Ishikawa (cell line): ENCODE data around the gene KRT27.

Experiments used
- CEBPB ChIP-seq: IDR thresholded peaks from 2 replicates; pipeline ENCODE4 v1.6.1; 2012
- CREB1 ChIP-seq: IDR thresholded peaks from 2 replicates; pipeline ENCODE4 v1.6.1; 2012; ENCODE audit warnings: low read depth
- EGR1 ChIP-seq: IDR thresholded peaks from 2 replicates; pipeline ENCODE4 v1.6.1; 2012
- EP300 ChIP-seq: IDR thresholded peaks from 2 replicates; pipeline ENCODE4 v1.6.1; 2012; ENCODE audit warnings: borderline replicate concordance
- FOXM1 ChIP-seq: IDR thresholded peaks from 2 replicates; pipeline ENCODE4 v1.6.1; 2012; ENCODE audit warnings: low read depth, borderline replicate concordance
- MAX ChIP-seq: IDR thresholded peaks from 2 replicates; pipeline ENCODE4 v1.6.1; 2012
- NFIC ChIP-seq: IDR thresholded peaks from 2 replicates; pipeline ENCODE4 v1.6.1; 2012
- RAD21 ChIP-seq: IDR thresholded peaks from 2 replicates; pipeline ENCODE4 v1.6.1; 2012; ENCODE audit warnings: low read depth
- TAF1 ChIP-seq: IDR thresholded peaks from 2 replicates; pipeline ENCODE4 v1.6.1; 2012; ENCODE audit warnings: low read depth, mild to moderate bottlenecking
- TCF12 ChIP-seq: IDR thresholded peaks from 2 replicates; pipeline ENCODE4 v1.6.1; 2012; ENCODE audit warnings: low read depth
- TEAD4 ChIP-seq: IDR thresholded peaks from 2 replicates; pipeline ENCODE4 v1.6.1; 2012
- YY1 ChIP-seq: IDR thresholded peaks from 2 replicates; pipeline ENCODE4 v1.6.1; 2012; ENCODE audit warnings: low read depth
- ZBTB7A ChIP-seq: IDR thresholded peaks from 2 replicates; pipeline ENCODE4 v1.6.1; 2012; ENCODE audit warnings: low read depth
- TF ChIP-seq, protein P1 (sequence below): IDR thresholded peaks from 2 replicates; pipeline ENCODE4 v1.6.1; 2012; ENCODE audit warnings: low read depth, mild to moderate bottlenecking
- TF ChIP-seq, protein P2 (sequence below): IDR thresholded peaks from 2 replicates; pipeline ENCODE4 v1.6.1; 2012

KRT27 gene

DNA sequence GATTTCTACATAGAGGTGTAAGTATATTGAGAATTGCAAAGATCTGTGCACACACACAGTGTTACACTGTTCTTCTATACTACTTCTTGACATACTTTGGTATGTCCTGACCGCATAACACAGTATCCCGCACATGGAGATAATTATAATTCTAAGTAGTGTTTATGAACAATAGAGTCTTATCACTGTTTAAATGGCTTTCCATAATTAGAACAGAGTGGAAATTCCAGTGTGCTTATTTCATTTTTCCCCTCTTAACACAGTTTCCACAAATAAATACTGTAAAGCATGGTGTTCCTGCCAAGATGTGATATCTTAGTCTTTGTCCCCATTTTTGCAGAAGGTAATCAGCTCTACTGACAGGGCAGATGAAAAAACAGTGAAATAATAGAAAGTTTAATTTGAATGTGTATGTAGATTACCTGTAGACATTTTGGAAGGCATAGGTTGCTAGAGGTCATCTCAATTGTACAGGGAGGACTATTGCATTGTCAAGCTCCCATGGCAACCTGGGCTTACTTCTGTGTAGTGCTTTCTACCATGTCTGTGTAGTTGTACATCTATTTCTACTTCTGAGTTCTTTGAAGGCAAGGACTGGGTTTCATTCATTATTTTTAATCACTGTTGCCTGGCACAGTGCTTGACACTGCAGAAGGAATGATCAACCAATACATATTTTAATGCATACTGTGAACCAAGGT is 27.5 kb upstream of the KRT27 start:
- TF ChIP-seq EP300 (no peak), CREB1 (no peak), FOXM1 (no peak), TEAD4 (no peak), NFIC (no peak)

GRCh38 chr17:40806131-40806530 is 23.8 kb upstream of the KRT27 start:
- TF ChIP-seq TAF1 (no peak), CEBPB (no peak)
- TF ChIP-seq, protein P1, sequence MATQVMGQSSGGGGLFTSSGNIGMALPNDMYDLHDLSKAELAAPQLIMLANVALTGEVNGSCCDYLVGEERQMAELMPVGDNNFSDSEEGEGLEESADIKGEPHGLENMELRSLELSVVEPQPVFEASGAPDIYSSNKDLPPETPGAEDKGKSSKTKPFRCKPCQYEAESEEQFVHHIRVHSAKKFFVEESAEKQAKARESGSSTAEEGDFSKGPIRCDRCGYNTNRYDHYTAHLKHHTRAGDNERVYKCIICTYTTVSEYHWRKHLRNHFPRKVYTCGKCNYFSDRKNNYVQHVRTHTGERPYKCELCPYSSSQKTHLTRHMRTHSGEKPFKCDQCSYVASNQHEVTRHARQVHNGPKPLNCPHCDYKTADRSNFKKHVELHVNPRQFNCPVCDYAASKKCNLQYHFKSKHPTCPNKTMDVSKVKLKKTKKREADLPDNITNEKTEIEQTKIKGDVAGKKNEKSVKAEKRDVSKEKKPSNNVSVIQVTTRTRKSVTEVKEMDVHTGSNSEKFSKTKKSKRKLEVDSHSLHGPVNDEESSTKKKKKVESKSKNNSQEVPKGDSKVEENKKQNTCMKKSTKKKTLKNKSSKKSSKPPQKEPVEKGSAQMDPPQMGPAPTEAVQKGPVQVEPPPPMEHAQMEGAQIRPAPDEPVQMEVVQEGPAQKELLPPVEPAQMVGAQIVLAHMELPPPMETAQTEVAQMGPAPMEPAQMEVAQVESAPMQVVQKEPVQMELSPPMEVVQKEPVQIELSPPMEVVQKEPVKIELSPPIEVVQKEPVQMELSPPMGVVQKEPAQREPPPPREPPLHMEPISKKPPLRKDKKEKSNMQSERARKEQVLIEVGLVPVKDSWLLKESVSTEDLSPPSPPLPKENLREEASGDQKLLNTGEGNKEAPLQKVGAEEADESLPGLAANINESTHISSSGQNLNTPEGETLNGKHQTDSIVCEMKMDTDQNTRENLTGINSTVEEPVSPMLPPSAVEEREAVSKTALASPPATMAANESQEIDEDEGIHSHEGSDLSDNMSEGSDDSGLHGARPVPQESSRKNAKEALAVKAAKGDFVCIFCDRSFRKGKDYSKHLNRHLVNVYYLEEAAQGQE = peak; percentile 77

DNA sequence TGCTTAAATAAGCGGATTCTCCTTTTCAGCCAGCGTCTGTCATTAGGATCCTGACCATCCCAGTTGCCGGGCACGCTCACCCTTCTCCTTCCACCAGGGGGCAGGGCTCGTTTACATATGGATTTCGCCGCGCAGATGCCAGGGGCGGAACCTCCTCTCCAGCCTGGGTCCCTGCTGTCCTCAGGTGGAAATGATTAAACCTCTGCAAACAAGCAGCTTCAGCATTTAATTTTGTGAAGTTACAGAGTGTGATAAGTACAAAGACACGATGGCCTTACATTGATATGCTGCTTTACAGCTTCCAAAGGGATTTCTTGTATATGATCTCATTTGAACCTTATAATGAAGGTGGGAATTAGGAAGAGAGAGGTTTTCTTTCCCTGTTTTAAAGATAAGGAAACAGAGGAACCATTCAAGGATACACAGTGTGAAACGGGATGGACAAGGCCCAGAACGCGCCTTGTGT is 21.3 kb upstream of the KRT27 start:
- 0 out of 2 replicates have a peak, but pooled peaks have one; percentile 43 for TF ChIP-seq TEAD4
- no peak for TF ChIP-seq EGR1
- TF ChIP-seq RAD21 = peak; percentile 92

GRCh38 chr17:40801157-40801556 is 18.8 kb upstream of the KRT27 start:
- TF ChIP-seq CREB1 (no peak), EP300 (no peak), EGR1 (no peak), TEAD4 (no peak), NFIC (no peak)

DNA sequence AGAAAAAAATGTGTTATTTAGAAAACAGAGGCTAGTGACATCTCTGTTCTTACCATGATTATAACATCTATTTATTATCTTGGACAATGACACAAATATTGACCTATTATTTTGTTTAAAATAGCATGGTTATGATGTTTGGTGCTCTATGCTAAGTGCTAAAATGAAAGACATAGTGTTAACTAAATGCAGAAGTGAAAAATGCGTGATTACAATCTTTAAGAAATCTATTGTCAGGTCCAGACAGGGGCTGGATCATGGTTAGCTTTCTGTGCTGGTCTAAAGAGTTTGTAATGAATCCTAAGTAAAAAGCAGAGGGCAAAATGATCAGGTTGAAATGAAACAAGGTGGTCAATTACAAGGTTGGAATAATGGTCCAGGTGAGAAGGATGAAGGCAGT is 18.0 kb upstream of the KRT27 start:
- TF ChIP-seq MAX (no peak), NFIC (no peak), EGR1 (no peak), YY1 (no peak), TCF12 (no peak), RAD21 (no peak), TEAD4 (no peak), CEBPB (no peak), ZBTB7A (no peak)
- TF ChIP-seq, protein P2, sequence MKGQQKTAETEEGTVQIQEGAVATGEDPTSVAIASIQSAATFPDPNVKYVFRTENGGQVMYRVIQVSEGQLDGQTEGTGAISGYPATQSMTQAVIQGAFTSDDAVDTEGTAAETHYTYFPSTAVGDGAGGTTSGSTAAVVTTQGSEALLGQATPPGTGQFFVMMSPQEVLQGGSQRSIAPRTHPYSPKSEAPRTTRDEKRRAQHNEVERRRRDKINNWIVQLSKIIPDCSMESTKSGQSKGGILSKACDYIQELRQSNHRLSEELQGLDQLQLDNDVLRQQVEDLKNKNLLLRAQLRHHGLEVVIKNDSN = no peak
- TF ChIP-seq, protein P1 = no peak

DNA sequence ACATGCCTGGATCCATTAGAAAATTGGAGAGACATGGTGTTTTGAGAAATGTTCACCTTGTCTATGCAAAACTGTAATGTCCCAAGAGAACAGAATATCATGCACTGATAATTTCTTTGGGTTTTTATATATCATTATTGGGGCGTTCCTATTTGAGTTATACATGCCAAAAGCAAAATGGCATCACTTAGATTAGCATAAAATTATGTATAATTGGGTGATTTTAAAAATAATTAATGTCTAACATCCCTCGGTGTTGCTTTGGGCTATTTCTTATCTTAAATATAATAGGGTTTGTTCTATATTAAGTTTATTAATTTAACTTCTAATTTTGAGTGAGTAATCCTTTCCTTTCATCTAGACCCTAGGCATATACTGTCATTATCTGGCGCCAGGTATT is 17.5 kb upstream of the KRT27 start, which contains the start of gene KRT28:
Gene KRT28 (minus strand): TSS at position 101 of the 400 bp plus-strand sequence. CDS start 66 bp downstream, at position 35.
- TF ChIP-seq ZBTB7A (no peak), NFIC (no peak), RAD21 (no peak), CEBPB (no peak), FOXM1 (no peak), TEAD4 (no peak), YY1 (no peak), CREB1 (no peak), TCF12 (no peak), MAX (no peak), EGR1 (no peak), EP300 (no peak), TAF1 (no peak)
- TF ChIP-seq, protein P1 = no peak
- TF ChIP-seq, protein P2 = no peak
